Activated naive CD8-positive, alpha-beta T cell treated with anti-CD3 and anti-CD28 coated beads, Interleukin-2, amount 50 U/mL, for 24 hours (primary cell): ENCODE measurements around the gene VEZF1.

Source experiments
- ATAC-seq: fragments of 150-1000 bp; cut with Tn5 transposase; one replicate; pipeline ENCODE4 v1.10.0; 2021
- DNase-seq: peaks from one replicate; pipeline ENCODE4 v3.0.0; 2021
- H3K27ac Mint-ChIP-seq: one replicate; pipeline ENCODE4 v1.8.0; 2021; ENCODE audit warnings: mild to moderate bottlenecking, mixed read lengths
- H3K27me3 Mint-ChIP-seq: one replicate; pipeline ENCODE4 v1.8.0; 2021; ENCODE audit warnings: mixed read lengths
- H3K36me3 Mint-ChIP-seq: one replicate; pipeline ENCODE4 v1.8.0; 2021; ENCODE audit warnings: low read depth, mixed read lengths
- H3K4me1 Mint-ChIP-seq: one replicate; pipeline ENCODE4 v1.8.0; 2021; ENCODE audit warnings: mixed read lengths
- H3K4me3 Mint-ChIP-seq: one replicate; pipeline ENCODE4 v1.8.0; 2021; ENCODE audit warnings: mild to moderate bottlenecking, moderate library complexity, mixed read lengths
- H3K9me3 Mint-ChIP-seq: one replicate; pipeline ENCODE4 v1.8.0; 2021; ENCODE audit warnings: mixed read lengths

VEZF1 gene

GRCh38 chr17:57955183-57955931, 32.7 kb downstream of the VEZF1 start, which contains the start of gene CUEDC1:
Gene CUEDC1 (minus strand): TSS chr17:57955412. CDS start chr17:57885564, 69,848 bp downstream.
- no peaks in the 10 kb centered on the region for H3K36me3 Mint-ChIP-seq
- ATAC-seq: peak; percentile 63
- H3K9me3 Mint-ChIP-seq: no peaks in the 10 kb centered on the region
- peaks cover 30% of the 10 kb centered on the region for H3K4me1 Mint-ChIP-seq
- H3K4me3 Mint-ChIP-seq: peak within 1 kb of the TSS; percentile 62
- H3K27ac Mint-ChIP-seq: peak within 1 kb of the TSS; percentile 27
- peaks cover 61% of the 10 kb centered on the region for H3K27me3 Mint-ChIP-seq
- DNase-seq: peak; percentile 73

GRCh38 chr17:57954397-57955182, 33.5 kb downstream of the VEZF1 start:
- peak overlapping the region; percentile 54 for H3K4me3 Mint-ChIP-seq
- no peaks in the 10 kb centered on the region for H3K36me3 Mint-ChIP-seq
- H3K27ac Mint-ChIP-seq: no peak overlapping the region
- peaks cover 35% of the 10 kb centered on the region for H3K4me1 Mint-ChIP-seq
- H3K9me3 Mint-ChIP-seq: no peaks in the 10 kb centered on the region
- DNase-seq: no peak
- peak; percentile 6 for ATAC-seq
- peaks cover 57% of the 10 kb centered on the region for H3K27me3 Mint-ChIP-seq

DNA sequence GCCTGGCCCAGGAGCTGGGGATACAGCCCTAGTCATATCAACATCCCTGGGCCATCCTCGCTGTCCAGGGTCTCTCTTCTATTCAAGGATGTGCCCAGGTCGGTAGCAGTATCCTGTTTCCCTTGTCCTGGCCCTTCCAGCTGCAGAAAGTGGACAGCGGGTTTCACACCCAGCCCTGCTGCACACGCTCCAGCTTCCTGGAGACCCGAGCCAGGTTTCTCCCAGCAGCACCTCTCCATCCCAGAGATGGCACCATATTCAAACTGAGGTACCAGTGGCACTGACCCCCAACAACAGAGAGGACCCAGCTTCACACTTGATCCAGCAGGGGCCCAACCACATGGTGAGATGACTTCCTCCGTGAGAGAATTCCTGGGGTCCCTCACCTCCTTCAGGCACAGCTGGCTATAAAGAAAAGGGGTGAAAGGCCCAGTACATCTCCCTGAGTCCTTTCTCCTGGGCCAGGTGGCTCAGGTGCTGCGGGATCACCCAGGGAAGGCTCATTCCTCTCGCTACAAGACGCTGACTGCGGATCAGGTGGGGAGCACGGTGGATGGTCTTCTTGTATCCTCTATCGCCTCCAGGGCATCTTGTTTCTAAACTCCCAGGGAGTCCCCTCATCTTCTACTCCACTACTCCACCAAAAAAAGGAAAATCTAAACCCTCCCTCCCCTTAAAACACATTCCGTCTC, 34.2 kb downstream of the VEZF1 start:
- peaks cover 40% of the 10 kb centered on the region for H3K4me1 Mint-ChIP-seq
- H3K9me3 Mint-ChIP-seq: no peaks in the 10 kb centered on the region
- no peaks in the 10 kb centered on the region for H3K36me3 Mint-ChIP-seq
- ATAC-seq (no peak), DNase-seq (no peak)
- no peak overlapping the region for H3K27ac Mint-ChIP-seq
- H3K27me3 Mint-ChIP-seq: peaks cover 51% of the 10 kb centered on the region
- peak overlapping the region; percentile 54 for H3K4me3 Mint-ChIP-seq

DNA sequence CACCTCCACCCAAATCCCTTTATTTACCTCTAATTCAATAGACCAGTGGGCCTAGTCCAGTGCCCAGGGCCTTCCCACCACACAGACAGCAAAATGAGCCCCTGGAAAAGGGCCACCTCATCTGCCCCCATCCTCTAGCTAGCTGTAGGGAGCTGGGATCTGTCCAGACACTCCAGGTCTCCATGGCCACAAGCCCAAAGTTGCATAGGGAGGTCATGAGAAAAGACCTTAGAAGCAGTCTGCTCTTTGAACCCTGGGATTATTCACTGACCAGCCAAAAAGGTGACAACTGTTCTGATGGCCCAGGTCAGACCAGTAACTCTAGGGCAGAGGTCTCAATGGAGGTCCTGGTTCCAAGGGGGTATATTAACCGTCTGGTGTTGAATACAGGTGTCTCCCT, 34.8 kb downstream of the VEZF1 start:
- DNase-seq (no peak), ATAC-seq (no peak)
- Mint-ChIP-seq H3K36me3 (no peaks in the 10 kb centered on the region), H3K4me1 (peaks cover 46% of the 10 kb centered on the region), H3K27me3 (peaks cover 51% of the 10 kb centered on the region), H3K4me3 (no peak overlapping the region), H3K9me3 (no peaks in the 10 kb centered on the region), H3K27ac (no peak overlapping the region)

GRCh38 chr17:57949649-57950048, 38.4 kb downstream of the VEZF1 start:
- Mint-ChIP-seq H3K4me1 (peaks cover 50% of the 10 kb centered on the region), H3K36me3 (no peaks in the 10 kb centered on the region), H3K4me3 (no peak overlapping the region), H3K27me3 (peaks cover 39% of the 10 kb centered on the region), H3K9me3 (no peaks in the 10 kb centered on the region), H3K27ac (no peak overlapping the region)
- DNase-seq (no peak), ATAC-seq (no peak)

- Mint-ChIP-seq H3K36me3 (no peaks in the 10 kb centered on the region), H3K4me1 (peaks cover 45% of the 10 kb centered on the region), H3K27me3 (peaks cover 38% of the 10 kb centered on the region), H3K27ac (no peak overlapping the region), H3K4me3 (no peak overlapping the region), H3K9me3 (no peaks in the 10 kb centered on the region)
- DNase-seq (peak; percentile 5), ATAC-seq (no peak)
These were observed 39.3 kb downstream of the VEZF1 start for GRCh38 chr17:57948555-57949420.

- peaks cover 34% of the 10 kb centered on the region for H3K27me3 Mint-ChIP-seq
These were observed 39.9 kb downstream of the VEZF1 start for GRCh38 chr17:57948169-57948554.

DNA sequence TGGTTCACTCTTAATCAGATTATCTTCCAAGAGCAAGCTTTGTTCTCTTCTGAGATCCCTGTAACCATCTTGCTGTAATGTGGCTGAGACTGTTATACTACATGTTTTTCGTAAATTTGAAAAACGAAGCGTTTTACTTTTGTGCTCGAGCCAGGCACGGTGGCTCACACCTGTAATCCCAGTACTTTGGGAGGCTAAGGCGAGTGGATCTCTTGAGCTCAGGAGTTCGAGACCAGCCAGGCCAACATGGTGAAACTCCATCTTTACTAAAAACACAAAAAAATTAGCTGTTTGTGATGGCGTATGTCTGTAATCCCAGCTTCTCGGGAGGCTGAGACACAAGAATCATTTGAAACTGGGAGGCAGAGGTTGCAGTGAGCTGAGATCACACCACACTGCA, 40.7 kb downstream of the VEZF1 start:
- DNase-seq (no peak), ATAC-seq (no peak)
- peak overlapping the region; percentile 56 for H3K4me3 Mint-ChIP-seq
- peaks cover 44% of the 10 kb centered on the region for H3K4me1 Mint-ChIP-seq
- H3K36me3 Mint-ChIP-seq: no peaks in the 10 kb centered on the region
- peaks cover 28% of the 10 kb centered on the region for H3K27me3 Mint-ChIP-seq
- H3K27ac Mint-ChIP-seq: no peak overlapping the region
- no peaks in the 10 kb centered on the region for H3K9me3 Mint-ChIP-seq

More at GRCh38 chr17:57948169-57948554, 39.9 kb downstream of the VEZF1 start:
- no peak overlapping the region for H3K27ac Mint-ChIP-seq
- H3K4me1 Mint-ChIP-seq: peaks cover 44% of the 10 kb centered on the region
- no peaks in the 10 kb centered on the region for H3K36me3 Mint-ChIP-seq
- no peaks in the 10 kb centered on the region for H3K9me3 Mint-ChIP-seq
- H3K4me3 Mint-ChIP-seq: no peak overlapping the region
- DNase-seq: no peak
- ATAC-seq: no peak

DNA sequence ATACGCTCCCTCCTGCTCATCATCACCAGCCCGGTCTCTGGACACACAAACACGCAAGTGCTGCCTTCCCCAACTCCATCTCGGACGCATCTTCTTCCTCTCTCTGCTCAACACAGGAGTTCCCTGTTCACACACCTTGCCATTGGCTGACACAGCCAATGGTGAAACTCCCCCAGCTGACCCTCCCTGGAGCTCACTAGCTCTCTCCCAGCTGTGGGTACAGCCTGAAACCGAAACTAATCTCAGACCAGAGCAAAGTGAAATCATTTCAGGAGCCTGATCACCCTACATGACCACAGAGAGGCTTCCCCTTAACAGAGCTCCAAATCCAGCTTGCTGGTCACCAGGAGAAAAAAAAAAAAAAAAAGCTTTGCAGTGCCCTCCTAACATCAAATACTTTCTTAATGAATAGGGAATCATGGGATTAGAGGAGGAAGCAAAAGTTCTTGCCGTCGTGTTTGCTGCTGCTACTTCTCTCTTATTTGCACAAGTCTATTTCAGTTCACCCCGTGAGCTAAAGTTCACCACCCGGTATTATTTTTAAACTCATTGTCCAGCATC, 41.2 kb downstream of the VEZF1 start:
- ATAC-seq (peak; percentile 84), DNase-seq (peak; percentile 30)
- H3K36me3 Mint-ChIP-seq: no peaks in the 10 kb centered on the region
- H3K4me1 Mint-ChIP-seq: peaks cover 44% of the 10 kb centered on the region
- no peaks in the 10 kb centered on the region for H3K9me3 Mint-ChIP-seq
- H3K4me3 Mint-ChIP-seq: peak overlapping the region; percentile 56
- H3K27ac Mint-ChIP-seq: peak overlapping the region; percentile 57
- peaks cover 25% of the 10 kb centered on the region for H3K27me3 Mint-ChIP-seq

- peaks cover 42% of the 10 kb centered on the region for H3K4me1 Mint-ChIP-seq
- no peak for ATAC-seq
- peaks cover 22% of the 10 kb centered on the region for H3K27me3 Mint-ChIP-seq
- H3K27ac Mint-ChIP-seq: peak overlapping the region; percentile 57
- H3K9me3 Mint-ChIP-seq: no peaks in the 10 kb centered on the region
- H3K4me3 Mint-ChIP-seq: peak overlapping the region; percentile 56
- no peak for DNase-seq
- no peaks in the 10 kb centered on the region for H3K36me3 Mint-ChIP-seq
These were observed 41.9 kb downstream of the VEZF1 start for GRCh38 chr17:57945996-57946797.

DNA sequence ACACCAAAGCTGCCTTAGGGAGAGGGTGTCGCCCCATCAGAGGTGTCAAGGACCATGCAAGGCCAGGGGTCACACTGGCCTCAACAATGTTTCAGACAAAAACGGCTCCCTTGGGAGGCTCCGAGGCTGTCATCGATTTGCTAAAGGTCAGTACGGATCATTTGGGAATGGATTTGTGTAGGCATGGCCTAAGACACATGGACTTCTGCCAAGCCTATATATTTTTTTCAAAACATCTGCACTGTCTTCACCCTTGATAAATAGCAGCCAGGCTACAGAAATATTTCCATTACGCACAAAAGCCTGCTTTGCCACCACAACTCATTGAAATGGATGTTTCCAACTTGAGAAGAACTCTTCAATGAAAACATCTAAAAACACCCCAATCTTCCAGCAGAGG, 43.1 kb downstream of the VEZF1 start:
- no peaks in the 10 kb centered on the region for H3K9me3 Mint-ChIP-seq
- H3K36me3 Mint-ChIP-seq: no peaks in the 10 kb centered on the region
- H3K4me3 Mint-ChIP-seq: no peak overlapping the region
- ATAC-seq: no peak
- H3K27me3 Mint-ChIP-seq: peaks cover 22% of the 10 kb centered on the region
- H3K27ac Mint-ChIP-seq: no peak overlapping the region
- no peak for DNase-seq
- H3K4me1 Mint-ChIP-seq: peaks cover 46% of the 10 kb centered on the region

DNA sequence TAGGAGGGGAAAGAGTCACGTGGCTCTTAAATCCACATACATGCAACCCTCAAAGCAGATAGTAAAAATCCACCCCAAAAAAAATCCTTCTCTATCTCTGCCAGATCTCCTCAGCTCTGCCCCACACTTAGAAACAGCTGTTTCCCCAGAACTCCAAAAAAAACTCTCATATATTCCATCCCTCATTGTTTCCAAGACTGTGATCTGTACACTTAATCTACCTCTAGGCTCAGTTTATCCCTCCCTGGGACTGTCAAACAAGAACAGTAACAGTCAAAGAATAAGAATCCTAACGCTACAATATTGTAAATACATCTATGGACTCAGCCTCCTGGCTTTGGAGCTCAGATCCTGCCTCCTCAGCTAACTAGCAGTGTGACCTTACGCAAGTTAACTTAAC, 44.4 kb downstream of the VEZF1 start:
- ATAC-seq (no peak), DNase-seq (no peak)
- Mint-ChIP-seq H3K27me3 (peaks cover 24% of the 10 kb centered on the region), H3K9me3 (no peaks in the 10 kb centered on the region), H3K4me3 (no peak overlapping the region), H3K4me1 (peaks cover 41% of the 10 kb centered on the region), H3K27ac (no peak overlapping the region), H3K36me3 (no peaks in the 10 kb centered on the region)

- ATAC-seq: no peak
- no peaks in the 10 kb centered on the region for H3K36me3 Mint-ChIP-seq
- no peak overlapping the region for H3K27ac Mint-ChIP-seq
- H3K9me3 Mint-ChIP-seq: no peaks in the 10 kb centered on the region
- no peak for DNase-seq
- no peak overlapping the region for H3K4me3 Mint-ChIP-seq
- peaks cover 27% of the 10 kb centered on the region for H3K27me3 Mint-ChIP-seq
- H3K4me1 Mint-ChIP-seq: peaks cover 38% of the 10 kb centered on the region
These were observed 44.9 kb downstream of the VEZF1 start for GRCh38 chr17:57943140-57943539.
